GM21576 (cell line): Measurements from ENCODE around the gene PPM1M.

Source experiments
- ATAC-seq: cut with Tn5 transposase; IDR thresholded peaks from one replicate; pipeline ENCODE4 v1.9.1; 2021; ENCODE audit warnings: mild to moderate bottlenecking, moderate library complexity; ENCODE audit not compliant: unreplicated experiment

Gene PPM1M

DNA sequence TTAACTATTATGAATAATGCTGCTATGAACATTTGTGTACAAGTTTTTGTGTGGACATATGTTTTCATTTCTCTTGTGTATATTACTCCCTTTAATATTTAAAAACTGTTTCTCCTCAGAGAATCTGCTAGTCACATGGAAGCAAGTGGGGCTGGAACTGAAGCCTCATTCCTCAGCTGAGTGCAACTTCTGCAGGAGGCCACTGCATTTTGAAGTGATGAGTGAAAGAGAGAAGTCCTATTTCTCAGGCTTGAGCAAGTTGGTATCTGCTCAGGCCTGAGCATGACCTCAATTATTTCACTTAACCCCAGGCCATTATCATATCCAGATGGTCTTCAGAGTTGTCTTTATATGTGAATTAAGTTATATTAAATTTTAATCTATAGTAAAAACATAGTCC lies 31.7 kb upstream of the PPM1M start:
- ATAC-seq = no peak

DNA sequence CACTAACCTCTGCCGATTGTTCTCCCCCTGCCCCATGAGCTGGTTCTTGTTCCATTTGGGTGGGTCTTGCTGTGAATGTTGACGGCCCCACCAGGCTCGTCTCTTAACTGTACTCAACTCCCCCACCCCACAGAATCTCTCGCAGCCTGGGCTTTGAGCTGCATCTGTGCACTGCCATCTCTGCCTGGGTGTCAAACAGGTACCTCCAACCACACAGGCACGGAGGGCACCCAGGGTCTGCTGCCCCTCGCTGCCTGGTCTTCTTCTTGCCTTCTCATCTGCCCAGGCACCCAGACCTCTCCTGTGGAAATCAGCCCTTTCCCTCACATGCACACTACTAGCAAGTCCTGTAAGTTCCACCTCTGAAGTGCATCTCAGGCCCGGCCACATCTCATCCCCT lies 30.2 kb upstream of the PPM1M start:
- no peak for ATAC-seq

GRCh38 chr3:52216585-52217408 lies 28.8 kb upstream of the PPM1M start:
- no peak for ATAC-seq

DNA sequence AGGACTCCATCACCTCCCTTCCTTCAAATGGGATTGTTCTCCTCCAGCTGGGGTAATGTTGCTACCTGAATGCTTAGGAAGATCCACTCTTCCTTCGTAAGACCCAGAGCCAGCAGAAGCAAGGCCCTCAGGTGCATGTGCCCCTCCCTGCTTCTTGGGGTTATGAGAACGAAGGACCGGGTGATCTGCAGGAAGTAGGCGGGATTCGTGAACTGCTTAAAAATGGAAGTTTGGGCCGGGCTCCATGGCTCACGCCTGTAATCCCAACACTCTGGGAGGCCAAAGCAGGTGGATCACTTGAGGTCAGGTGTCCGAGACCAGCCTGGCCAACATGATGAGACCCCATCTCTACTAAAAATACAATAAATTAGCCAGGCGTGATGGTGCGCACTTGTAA lies 28.2 kb upstream of the PPM1M start:
- no peak for ATAC-seq

GRCh38 chr3:52218026-52218425 lies 27.5 kb upstream of the PPM1M start:
- ATAC-seq = no peak

DNA sequence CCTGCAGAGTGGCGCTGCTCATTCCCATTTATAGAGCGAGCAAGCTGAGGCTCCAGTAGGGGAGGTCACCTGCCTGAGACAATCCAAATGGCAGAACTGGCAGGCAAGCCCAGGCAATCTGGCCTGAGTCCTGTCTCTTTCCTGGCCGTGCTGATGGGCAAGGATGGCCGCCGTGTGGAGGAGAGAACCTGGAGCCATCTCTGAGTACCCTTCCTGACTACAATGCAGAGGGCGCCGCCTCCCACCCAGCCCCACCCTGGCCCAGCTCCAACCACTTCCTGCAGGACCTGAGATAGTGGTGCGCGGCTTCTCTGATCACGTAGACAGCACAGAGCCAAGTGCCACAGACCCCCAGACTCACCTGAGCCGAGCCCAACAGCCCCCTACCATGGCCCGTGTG lies 27.1 kb upstream of the PPM1M start:
- no peak for ATAC-seq

DNA sequence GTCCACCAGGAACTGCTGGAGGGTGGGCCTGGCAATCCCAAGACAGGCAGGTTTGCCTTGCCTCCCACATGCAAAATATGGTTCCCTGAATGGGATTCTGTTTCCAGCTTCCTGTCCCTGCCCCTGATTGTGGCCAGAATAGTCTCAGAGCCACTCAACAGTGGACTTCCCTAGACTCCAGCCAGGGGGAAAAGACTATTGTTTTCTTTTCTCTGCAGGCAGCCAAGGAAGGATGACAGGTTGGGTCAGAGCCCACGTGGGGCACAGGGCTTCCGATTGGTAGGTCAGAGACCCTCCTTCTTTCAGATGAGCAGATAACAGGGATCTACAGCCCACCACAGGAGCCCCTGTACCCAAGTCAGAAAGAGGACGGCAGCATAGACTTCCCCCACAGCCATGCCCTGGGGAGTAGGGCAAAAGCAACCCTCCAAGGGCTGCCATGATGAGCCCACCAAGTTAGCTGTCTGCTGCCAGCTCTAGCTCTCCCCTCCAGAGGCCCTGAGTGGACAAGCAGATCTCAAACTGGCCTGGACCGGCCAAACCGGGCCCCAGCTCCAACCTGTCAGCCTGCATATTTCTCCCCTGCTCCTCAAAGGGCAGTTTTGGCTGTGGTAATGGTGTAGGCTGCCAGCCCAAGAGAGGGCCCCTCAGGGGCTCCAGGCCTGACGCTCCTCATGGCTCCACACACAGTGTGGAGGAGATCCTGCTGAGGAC lies 26.5 kb upstream of the PPM1M start:
- ATAC-seq = no peak

GRCh38 chr3:52220380-52221026 lies 25.1 kb upstream of the PPM1M start:
- ATAC-seq = peak; percentile 51

DNA sequence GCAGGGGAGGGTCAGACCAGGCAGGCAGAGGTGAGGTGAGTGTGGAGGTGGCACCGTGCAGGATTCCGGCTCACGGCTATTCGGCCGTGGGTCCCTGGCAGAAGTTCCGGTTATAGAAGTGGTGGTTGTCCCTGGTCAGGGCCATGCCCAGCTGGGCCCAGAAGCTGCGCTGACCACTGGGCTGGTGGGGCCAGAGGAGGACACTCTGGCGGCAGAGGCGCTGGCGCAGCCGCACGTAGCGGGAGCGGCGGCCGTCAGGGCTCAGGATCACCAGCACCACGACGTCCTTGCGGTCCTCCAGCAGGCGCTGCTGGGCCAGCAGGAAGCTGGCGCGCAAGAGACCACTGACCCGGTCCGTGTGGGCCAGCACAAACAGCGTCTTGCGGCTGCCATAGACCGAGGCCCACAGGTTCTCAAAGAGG lies 24.4 kb upstream of the PPM1M start:
- ATAC-seq = no peak

- no peak for ATAC-seq
Measured at GRCh38 chr3:52221563-52222318, 23.8 kb upstream of the PPM1M start.

GRCh38 chr3:52222319-52223221 lies 23.0 kb upstream of the PPM1M start:
- no peak for ATAC-seq

- ATAC-seq = no peak
Measured at GRCh38 chr3:52223449-52224408, 21.8 kb upstream of the PPM1M start.

DNA sequence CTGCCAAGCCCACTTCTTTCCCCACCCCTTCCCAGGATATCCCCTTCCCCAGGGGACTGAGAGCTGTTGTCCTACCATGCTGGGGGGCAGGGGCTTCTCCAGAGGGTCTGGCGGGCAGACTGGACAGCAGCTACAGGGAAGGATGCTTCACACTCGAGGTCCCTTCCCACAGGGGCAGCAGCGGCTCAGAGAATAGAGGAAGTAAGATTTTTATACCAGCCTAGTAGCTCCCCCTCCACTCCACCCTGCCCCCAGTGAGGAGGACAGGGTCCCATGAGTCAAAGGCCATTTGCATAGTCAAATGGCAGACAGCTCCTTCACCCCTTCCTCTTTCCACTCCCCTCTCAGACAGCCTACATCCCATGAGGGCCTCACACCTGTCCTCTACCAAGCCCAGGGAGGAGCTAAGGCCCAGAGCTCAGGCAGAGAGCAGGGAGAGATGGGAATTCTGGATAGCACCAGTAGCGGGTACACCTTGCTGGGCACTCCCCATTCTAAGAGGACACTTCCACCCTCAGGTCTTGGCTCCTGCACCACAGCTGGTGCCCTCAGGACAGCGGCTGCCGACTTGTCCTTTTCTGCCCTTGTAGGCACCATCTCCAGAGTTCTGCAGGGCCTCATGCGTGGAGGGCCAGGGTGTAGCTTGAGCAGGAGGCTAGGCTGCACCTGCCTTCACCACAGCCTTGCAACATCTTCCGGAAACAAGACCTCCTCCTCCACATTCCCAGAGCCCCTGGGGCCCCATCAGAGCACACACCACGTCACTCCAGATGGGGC lies 19.9 kb upstream of the PPM1M start, which contains the start of gene TLR9:
Gene TLR9, minus strand, starts transcription at position 194 of the 777 bp plus-strand sequence. Its CDS starts 116 bp downstream, at position 78.
- ATAC-seq = peak; percentile 76

DNA sequence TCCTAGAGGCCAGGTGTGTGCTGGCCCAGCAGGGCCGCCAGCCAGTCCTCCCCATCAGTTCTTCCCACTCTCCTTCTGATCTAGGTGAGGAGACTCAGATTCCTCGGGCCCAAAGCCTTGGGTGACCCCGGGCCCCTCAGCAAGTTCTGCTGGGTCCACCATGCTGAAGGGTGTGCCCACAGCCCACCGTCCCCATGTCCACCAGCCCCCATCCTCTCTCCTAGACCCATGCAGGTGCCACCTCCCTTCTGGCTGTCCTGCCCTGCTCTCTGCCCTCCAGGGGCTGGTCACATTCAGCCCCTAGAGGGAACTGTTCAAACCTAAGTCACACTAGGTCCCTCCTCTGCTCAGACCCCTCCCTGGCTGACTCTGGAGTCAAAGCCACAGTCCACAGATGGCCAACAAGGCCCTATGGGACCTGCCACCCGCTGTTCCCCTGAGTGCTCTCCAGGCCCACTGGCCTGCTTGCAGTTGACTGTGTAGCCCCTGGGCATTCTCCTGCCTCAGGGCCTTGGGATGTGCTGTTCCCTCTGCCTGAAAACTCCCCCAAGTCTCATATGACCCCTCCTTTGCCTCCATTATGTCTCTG lies 19.2 kb upstream of the PPM1M start:
- peak; percentile 3 for ATAC-seq

- no peak for ATAC-seq
Measured at GRCh38 chr3:52227117-52227516, 18.4 kb upstream of the PPM1M start.

DNA sequence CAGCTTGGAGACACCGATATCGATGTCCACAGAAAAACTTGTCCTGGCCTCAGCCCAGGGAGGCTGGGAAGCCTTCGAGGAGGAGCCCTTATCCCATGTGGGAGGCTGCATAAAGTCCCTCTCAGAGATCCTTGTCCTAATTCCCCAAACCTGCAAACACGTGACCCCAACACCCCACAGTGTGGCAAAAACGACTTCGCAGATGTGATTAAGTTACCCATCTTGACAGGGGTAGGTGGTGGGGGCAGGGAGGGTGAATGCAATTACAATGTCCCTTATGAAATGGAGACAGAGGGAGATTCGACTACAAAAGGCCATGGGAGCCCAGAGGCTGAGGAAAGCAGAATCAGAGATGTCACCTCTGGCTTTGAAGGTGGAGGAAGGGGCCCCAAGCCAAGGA lies 17.8 kb upstream of the PPM1M start:
- no peak for ATAC-seq

DNA sequence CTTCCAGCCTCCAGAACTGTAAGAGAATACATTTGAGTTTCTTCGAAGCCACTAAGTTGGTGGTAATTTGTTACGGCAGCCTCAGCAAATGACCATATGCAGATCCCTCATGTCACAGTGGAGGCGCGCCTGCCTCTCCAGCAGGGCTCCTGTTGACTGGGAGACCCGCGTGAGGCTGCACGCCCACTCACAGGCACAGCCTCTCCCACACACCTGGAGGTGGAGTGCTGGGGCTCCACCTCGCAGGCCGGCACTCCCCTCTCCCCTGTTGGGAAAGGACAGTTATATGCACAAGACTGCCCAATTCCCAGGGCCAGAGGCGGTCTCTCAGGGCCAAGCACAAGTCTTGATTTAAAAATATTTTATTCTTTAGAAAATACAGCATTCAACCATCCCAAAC lies 17.3 kb upstream of the PPM1M start:
- ATAC-seq = no peak
